ENCODE results near the gene OMA1.
"Not testable (repeated sequence)": the region's sequence is repeated elsewhere in the genome, so short reads cannot be mapped to it uniquely, and the experiment has no call there.

The OMA1 gene

DNA sequence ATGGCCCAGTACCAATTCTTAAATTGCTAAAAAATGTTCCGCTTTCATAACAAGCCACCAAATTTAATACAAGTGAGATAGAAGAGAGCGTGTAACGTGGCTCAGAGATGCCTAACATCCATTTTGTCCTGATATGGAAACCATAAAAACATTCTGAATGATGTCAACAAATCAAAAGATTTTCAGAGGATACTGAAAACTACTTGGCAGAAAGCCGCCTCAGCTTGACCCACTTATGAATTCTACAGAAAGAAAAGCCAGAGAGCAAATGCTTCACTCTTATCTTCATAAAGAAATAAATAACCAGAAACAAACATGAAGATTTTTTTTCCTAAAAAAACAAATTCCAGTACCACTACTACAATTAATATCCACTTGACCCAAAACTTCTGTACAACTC lies 41.2 kb downstream of the OMA1 start:
- no peaks in the 10 kb centered on the region for H3K27me3 Mint-ChIP-seq (ENCODE audit: low read depth)
- no peaks in the 10 kb centered on the region for H3K4me1 Mint-ChIP-seq
- H3K9me3 Mint-ChIP-seq: no peaks in the 10 kb centered on the region
- TF ChIP-seq, protein P1, sequence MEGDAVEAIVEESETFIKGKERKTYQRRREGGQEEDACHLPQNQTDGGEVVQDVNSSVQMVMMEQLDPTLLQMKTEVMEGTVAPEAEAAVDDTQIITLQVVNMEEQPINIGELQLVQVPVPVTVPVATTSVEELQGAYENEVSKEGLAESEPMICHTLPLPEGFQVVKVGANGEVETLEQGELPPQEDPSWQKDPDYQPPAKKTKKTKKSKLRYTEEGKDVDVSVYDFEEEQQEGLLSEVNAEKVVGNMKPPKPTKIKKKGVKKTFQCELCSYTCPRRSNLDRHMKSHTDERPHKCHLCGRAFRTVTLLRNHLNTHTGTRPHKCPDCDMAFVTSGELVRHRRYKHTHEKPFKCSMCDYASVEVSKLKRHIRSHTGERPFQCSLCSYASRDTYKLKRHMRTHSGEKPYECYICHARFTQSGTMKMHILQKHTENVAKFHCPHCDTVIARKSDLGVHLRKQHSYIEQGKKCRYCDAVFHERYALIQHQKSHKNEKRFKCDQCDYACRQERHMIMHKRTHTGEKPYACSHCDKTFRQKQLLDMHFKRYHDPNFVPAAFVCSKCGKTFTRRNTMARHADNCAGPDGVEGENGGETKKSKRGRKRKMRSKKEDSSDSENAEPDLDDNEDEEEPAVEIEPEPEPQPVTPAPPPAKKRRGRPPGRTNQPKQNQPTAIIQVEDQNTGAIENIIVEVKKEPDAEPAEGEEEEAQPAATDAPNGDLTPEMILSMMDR (IDR thresholded peaks at IDR 0.05; ENCODE audit: unreplicated experiment in 3 of 3): no peak
- no peak overlapping the region for H3K4me3 Mint-ChIP-seq
- no peak overlapping the region for H3K27ac Mint-ChIP-seq
- peaks cover 28% of the 10 kb centered on the region for H3K36me3 Mint-ChIP-seq (ENCODE audit: low read depth)

DNA sequence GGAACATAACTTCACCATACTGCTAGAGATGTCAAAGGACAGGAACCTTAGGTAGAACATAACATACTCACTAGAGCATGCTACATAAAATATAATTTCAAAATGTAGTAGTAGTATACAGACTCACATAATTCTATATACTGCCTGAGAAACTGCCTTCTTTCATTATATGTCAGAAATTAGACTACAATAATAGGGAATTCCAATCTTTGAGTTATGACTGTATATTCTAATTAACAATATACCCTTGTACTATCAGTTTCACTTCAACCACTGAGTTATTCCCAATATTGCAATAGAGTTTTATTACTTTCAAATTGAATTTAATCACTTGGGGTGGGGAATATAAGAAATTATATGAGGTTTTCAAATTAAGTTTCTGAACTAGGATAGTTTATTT lies 44.0 kb downstream of the OMA1 start:
- Mint-ChIP-seq H3K27me3 (ENCODE audit: low read depth) (no peaks in the 10 kb centered on the region), H3K27ac (no peak overlapping the region), H3K4me1 (no peaks in the 10 kb centered on the region), H3K36me3 (ENCODE audit: low read depth) (peaks cover 7% of the 10 kb centered on the region), H3K4me3 (no peak overlapping the region), H3K9me3 (no peaks in the 10 kb centered on the region)
- TF ChIP-seq, protein P1 (IDR thresholded peaks at IDR 0.05; ENCODE audit: unreplicated experiment in 3 of 3): no peak

DNA sequence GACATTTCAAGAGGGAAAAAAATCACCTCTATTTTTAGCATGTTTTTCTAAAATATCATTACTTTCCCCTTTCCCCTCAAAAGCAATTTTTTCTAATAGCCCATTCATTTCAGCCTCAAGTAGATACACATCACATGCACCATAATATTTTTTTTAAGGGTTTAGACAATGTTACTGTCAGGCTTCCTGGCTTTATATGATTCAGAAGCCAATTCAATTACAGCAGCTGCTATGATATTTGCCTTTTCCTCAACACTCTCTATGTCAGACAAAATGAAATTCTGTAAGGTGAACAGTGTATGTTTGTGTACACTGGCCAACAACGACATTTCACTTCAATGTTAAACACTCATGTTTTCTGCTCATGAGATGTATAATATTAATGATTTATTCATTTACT lies 46.5 kb downstream of the OMA1 start:
- H3K27me3 Mint-ChIP-seq (ENCODE audit: low read depth): no peaks in the 10 kb centered on the region
- no peak overlapping the region for H3K27ac Mint-ChIP-seq
- no peaks in the 10 kb centered on the region for H3K4me1 Mint-ChIP-seq
- H3K9me3 Mint-ChIP-seq: no peaks in the 10 kb centered on the region
- no peak overlapping the region for H3K4me3 Mint-ChIP-seq
- peaks cover 19% of the 10 kb centered on the region for H3K36me3 Mint-ChIP-seq (ENCODE audit: low read depth)
- TF ChIP-seq, protein P1 (IDR thresholded peaks at IDR 0.05; ENCODE audit: unreplicated experiment in 3 of 3): no peak

DNA sequence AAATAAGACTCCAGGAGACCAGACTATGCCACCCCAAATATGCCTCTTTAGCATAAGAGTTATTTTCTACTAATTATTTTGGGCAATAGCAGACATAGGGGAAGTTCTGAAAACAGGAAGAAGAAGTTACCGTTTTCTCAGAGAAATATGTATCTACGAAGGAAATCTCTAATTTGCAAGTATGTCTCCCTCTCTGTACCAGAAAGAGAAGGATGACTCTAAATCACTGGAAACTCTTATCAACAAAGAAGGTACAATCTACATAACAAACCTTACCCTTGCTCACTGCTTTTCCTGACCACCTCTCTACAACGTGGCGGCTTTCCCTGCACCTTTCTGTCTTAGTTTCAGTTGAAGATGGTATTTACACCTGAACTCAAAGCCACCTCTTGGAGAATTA lies 49.0 kb downstream of the OMA1 start:
- Mint-ChIP-seq H3K4me1 (no peaks in the 10 kb centered on the region), H3K27ac (no peak overlapping the region), H3K36me3 (ENCODE audit: low read depth) (peaks cover 15% of the 10 kb centered on the region), H3K9me3 (peaks cover under 1% of the 10 kb centered on the region), H3K27me3 (ENCODE audit: low read depth) (no peaks in the 10 kb centered on the region), H3K4me3 (no peak overlapping the region)
- TF ChIP-seq, protein P1 (IDR thresholded peaks at IDR 0.05; ENCODE audit: unreplicated experiment in 3 of 3): no peak

DNA sequence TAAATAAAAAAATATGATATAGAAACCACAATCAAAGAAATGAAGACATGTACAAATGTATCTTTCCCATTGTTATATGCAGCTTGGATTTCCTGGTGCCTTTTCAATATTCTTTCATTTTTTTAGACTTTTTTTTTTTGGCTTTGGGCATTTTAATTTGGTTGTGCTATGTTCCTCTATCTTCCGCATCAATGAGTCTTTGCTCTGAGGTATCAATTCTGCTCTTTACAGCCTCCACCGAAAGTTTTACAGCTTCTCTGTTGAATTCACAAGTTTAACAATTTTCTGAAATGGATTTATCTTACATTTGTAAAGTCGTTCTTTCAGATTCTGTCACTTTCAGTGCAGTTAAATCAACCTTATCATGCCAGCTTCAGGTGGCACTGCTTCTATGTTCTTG lies 50.5 kb downstream of the OMA1 start:
- Mint-ChIP-seq H3K27ac (no peak overlapping the region), H3K4me3 (no peak overlapping the region), H3K36me3 (ENCODE audit: low read depth) (peaks cover 24% of the 10 kb centered on the region), H3K27me3 (ENCODE audit: low read depth) (no peaks in the 10 kb centered on the region), H3K9me3 (peaks cover 13% of the 10 kb centered on the region), H3K4me1 (no peaks in the 10 kb centered on the region)
- TF ChIP-seq, protein P1 (IDR thresholded peaks at IDR 0.05; ENCODE audit: unreplicated experiment in 3 of 3): no peak

DNA sequence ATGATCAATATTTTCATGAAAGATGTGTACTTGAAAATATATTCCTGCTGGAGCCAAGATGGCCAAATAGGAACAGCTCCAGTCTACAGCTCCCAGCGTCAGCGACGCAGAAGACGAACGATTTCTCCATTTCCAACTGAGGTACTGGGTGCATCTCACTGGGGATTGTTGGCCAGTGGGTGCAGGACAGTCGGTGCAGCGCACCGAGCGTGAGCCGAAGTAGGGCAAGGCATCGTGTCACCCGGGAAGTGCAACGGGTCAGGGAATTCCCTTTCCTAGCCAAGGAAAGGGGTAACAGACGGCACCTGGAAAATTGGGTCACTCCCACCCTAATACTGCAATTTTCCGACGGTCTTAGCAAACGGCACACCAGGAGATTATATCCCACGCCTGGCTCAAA lies 57.6 kb downstream of the OMA1 start:
- H3K36me3 Mint-ChIP-seq (ENCODE audit: low read depth): peaks cover 36% of the 10 kb centered on the region
- H3K9me3 Mint-ChIP-seq: peaks cover 32% of the 10 kb centered on the region
- H3K4me3 Mint-ChIP-seq; H3K27me3 Mint-ChIP-seq (ENCODE audit: low read depth); H3K4me1 Mint-ChIP-seq; H3K27ac Mint-ChIP-seq: not testable (repeated sequence)
